H1 (cell line): ENCODE results near the gene GRHL3. TPM values are rescaled to one million over a fixed set of nuclear protein-coding genes. Genes with fewer than 3 reads are reported as not detected.

ENCODE experiments used
- JUND ChIP-seq: IDR thresholded peaks from 2 replicates; pipeline ENCODE4 v1.6.1; 2011; ENCODE audit warnings: mild to moderate bottlenecking, improper control_type of control experiment, low read length
- RAD21 ChIP-seq, 2 experiments: IDR thresholded peaks in 1 of 2; conservative IDR thresholded peaks in 1 of 2; 2 replicates each; pipeline ENCODE4 v1.6.1; 2011; ENCODE audit warnings: low read depth in 2 of 2, low read length in 2 of 2, improper control_type of control experiment in 1 of 2, inconsistent platforms in 1 of 2, mild to moderate bottlenecking in 1 of 2, moderate library complexity in 1 of 2
- SRF ChIP-seq: IDR thresholded peaks from 2 replicates; pipeline ENCODE4 v1.6.1; 2011; ENCODE audit warnings: mild to moderate bottlenecking, low read depth, low read length, moderate library complexity
- polyA plus RNA-seq, 7 experiments: library from polyadenylated mRNA; depleted of rRNA in 3 of 7; stranded (reverse) in 5 of 7; unstranded in 2 of 7; fragments of >200 nt in 5 of 7; fragments of 200-250 nt in 2 of 7; gene quantifications; 1 replicate in 5 of 7; 2 replicates in 1 of 7; 4 replicates in 1 of 7; pipeline versions ENCODE4 v1.2.1 to v1.2.3, GENCODE V29; 2011 to 2013; ENCODE audit warnings: missing spikeins in 2 of 7, mixed read lengths in 2 of 7
- total RNA-seq: library from RNA; stranded (reverse); fragmentation: NEBNext Ultra II Directional; extraction: Animal tissue kit (Norgen Biotek cat#: 25700); gene quantifications from 2 replicates; pipeline ENCODE4 v1.2.1, GENCODE V29; 2021
- TF ChIP-seq, protein P1 (sequence below): fragments of 300-600 bp; sonication (generic); IDR thresholded peaks from 2 replicates; pipeline ENCODE4 v1.7.1; 2012; ENCODE audit warnings: low read length, moderate library complexity, mild to moderate bottlenecking, inconsistent platforms; ENCODE audit not compliant: insufficient replicate concordance
- TF ChIP-seq, protein P2 (sequence below): IDR thresholded peaks from 2 replicates; pipeline ENCODE4 v1.6.1; 2011; ENCODE audit warnings: low read depth, mild to moderate bottlenecking, low read length; ENCODE audit not compliant: insufficient read depth

The GRHL3 gene
- total and polyA plus RNA-seq, 2 of the 8 experiments (the other 6 are each of a cell fraction or from before 2014, with no cell fraction given), result 0.80 to 1.8 TPM

DNA sequence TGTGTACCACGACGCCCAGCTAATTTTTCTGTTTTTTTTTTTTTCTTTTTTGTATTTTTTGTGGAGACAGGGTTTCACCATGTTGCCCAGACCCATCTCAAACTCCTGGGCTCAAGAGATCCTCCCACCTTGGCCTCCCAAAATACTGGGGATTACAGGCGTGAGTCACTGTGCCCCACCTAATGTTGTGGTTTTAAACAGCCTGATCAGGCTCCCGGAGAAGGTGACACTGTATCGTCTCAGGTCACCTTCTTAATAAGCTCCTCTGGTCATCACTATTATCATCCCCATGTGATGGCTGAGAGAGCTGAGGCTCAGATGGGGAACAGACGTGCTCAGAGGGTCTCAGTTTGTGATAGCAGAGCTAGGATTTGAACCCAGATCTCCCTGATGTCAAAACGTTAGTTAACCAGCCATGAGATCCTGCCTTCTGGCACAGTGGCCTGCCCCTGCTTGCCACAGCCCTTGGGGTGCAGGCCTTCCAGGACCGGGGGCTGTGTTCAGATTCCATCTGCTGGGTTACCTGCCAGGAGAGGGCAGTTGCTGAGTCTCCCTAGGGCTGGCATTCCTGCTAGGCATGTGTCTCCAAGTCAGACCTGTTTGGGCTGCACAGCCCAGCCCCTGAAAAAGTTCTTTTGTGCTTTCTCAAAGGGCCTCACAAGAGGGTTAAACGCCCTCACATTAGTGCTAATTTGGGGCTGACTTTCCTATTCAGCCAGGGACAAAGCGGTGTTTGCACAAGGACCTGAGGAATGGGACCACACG is 32.7 kb upstream of the GRHL3 start (continued):
- TF ChIP-seq, protein P1, sequence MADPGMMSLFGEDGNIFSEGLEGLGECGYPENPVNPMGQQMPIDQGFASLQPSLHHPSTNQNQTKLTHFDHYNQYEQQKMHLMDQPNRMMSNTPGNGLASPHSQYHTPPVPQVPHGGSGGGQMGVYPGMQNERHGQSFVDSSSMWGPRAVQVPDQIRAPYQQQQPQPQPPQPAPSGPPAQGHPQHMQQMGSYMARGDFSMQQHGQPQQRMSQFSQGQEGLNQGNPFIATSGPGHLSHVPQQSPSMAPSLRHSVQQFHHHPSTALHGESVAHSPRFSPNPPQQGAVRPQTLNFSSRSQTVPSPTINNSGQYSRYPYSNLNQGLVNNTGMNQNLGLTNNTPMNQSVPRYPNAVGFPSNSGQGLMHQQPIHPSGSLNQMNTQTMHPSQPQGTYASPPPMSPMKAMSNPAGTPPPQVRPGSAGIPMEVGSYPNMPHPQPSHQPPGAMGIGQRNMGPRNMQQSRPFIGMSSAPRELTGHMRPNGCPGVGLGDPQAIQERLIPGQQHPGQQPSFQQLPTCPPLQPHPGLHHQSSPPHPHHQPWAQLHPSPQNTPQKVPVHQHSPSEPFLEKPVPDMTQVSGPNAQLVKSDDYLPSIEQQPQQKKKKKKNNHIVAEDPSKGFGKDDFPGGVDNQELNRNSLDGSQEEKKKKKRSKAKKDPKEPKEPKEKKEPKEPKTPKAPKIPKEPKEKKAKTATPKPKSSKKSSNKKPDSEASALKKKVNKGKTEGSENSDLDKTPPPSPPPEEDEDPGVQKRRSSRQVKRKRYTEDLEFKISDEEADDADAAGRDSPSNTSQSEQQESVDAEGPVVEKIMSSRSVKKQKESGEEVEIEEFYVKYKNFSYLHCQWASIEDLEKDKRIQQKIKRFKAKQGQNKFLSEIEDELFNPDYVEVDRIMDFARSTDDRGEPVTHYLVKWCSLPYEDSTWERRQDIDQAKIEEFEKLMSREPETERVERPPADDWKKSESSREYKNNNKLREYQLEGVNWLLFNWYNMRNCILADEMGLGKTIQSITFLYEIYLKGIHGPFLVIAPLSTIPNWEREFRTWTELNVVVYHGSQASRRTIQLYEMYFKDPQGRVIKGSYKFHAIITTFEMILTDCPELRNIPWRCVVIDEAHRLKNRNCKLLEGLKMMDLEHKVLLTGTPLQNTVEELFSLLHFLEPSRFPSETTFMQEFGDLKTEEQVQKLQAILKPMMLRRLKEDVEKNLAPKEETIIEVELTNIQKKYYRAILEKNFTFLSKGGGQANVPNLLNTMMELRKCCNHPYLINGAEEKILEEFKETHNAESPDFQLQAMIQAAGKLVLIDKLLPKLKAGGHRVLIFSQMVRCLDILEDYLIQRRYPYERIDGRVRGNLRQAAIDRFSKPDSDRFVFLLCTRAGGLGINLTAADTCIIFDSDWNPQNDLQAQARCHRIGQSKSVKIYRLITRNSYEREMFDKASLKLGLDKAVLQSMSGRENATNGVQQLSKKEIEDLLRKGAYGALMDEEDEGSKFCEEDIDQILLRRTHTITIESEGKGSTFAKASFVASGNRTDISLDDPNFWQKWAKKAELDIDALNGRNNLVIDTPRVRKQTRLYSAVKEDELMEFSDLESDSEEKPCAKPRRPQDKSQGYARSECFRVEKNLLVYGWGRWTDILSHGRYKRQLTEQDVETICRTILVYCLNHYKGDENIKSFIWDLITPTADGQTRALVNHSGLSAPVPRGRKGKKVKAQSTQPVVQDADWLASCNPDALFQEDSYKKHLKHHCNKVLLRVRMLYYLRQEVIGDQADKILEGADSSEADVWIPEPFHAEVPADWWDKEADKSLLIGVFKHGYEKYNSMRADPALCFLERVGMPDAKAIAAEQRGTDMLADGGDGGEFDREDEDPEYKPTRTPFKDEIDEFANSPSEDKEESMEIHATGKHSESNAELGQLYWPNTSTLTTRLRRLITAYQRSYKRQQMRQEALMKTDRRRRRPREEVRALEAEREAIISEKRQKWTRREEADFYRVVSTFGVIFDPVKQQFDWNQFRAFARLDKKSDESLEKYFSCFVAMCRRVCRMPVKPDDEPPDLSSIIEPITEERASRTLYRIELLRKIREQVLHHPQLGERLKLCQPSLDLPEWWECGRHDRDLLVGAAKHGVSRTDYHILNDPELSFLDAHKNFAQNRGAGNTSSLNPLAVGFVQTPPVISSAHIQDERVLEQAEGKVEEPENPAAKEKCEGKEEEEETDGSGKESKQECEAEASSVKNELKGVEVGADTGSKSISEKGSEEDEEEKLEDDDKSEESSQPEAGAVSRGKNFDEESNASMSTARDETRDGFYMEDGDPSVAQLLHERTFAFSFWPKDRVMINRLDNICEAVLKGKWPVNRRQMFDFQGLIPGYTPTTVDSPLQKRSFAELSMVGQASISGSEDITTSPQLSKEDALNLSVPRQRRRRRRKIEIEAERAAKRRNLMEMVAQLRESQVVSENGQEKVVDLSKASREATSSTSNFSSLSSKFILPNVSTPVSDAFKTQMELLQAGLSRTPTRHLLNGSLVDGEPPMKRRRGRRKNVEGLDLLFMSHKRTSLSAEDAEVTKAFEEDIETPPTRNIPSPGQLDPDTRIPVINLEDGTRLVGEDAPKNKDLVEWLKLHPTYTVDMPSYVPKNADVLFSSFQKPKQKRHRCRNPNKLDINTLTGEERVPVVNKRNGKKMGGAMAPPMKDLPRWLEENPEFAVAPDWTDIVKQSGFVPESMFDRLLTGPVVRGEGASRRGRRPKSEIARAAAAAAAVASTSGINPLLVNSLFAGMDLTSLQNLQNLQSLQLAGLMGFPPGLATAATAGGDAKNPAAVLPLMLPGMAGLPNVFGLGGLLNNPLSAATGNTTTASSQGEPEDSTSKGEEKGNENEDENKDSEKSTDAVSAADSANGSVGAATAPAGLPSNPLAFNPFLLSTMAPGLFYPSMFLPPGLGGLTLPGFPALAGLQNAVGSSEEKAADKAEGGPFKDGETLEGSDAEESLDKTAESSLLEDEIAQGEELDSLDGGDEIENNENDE, result no peak
- TF ChIP-seq SRF (no peak), RAD21 (IDR thresholded peaks at IDR 0.05 in 1 of 2, conservative IDR thresholded peaks at IDR 0.05 in 1 of 2; ENCODE audit: low read depth in 2 of 2, low read length in 2 of 2) (peak; percentile 15 to 44; a peak in 3 of 4 replicates), JUND (no peak)
- TF ChIP-seq, protein P2, sequence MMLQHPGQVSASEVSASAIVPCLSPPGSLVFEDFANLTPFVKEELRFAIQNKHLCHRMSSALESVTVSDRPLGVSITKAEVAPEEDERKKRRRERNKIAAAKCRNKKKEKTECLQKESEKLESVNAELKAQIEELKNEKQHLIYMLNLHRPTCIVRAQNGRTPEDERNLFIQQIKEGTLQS, result no peak
